ACHN (cell line): ENCODE measurements around the gene HYAL1.
A peak's percentile ranks its signal among the peaks of the same experiment; 100 is the strongest.
"Not testable (repeated sequence)": the region's sequence is repeated elsewhere in the genome, so short reads cannot be mapped to it uniquely, and the experiment has no call there.

ENCODE experiments used
- DNase-seq: peaks from one replicate; pipeline ENCODE4 v3.0.0-alpha.2; 2015
- in situ Hi-C: cut with HindIII; loops from 2 replicates; pipeline ENCODE4 v1.10.0; 2017; ENCODE audit warnings: low sequenced_read_pairs, low pct_ligation_motif_present, low pct_unique_long_range_greater_than_20kb

Gene HYAL1

GRCh38 chr3:50321336-50322114 lies 18.2 kb upstream of the HYAL1 start:
- in situ Hi-C loops = no loop called here

GRCh38 chr3:50320853-50321335 lies 17.5 kb upstream of the HYAL1 start:
- DNase-seq = peak; percentile 70
- in situ Hi-C loops = no loop called here

More at GRCh38 chr3:50321336-50322114, 18.2 kb upstream of the HYAL1 start:
- DNase-seq = peak; percentile 87

- no peak for DNase-seq
- in situ Hi-C loops = no loop called here
Observed at GRCh38 chr3:50319894-50320625, 16.7 kb upstream of the HYAL1 start.

GRCh38 chr3:50319181-50319893 lies 16.0 kb upstream of the HYAL1 start:
- in situ Hi-C loops = no loop called here

GRCh38 chr3:50318615-50319014 lies 15.2 kb upstream of the HYAL1 start:
- in situ Hi-C loops = no loop called here
- no peak for DNase-seq

More at GRCh38 chr3:50319181-50319893, 16.0 kb upstream of the HYAL1 start:
- no peak for DNase-seq

GRCh38 chr3:50318163-50318562 lies 14.8 kb upstream of the HYAL1 start:
- no peak for DNase-seq
- in situ Hi-C loops = no loop called here

GRCh38 chr3:50317300-50317699 lies 13.9 kb upstream of the HYAL1 start:
- in situ Hi-C loops = no loop called here
- DNase-seq = no peak

GRCh38 chr3:50316657-50317242 lies 13.4 kb upstream of the HYAL1 start:
- DNase-seq = peak; percentile 88

GRCh38 chr3:50314816-50315215 lies 11.4 kb upstream of the HYAL1 start:
- DNase-seq = no peak
- in situ Hi-C loops = no loop called here

More at GRCh38 chr3:50316657-50317242, 13.4 kb upstream of the HYAL1 start:
- in situ Hi-C loops = no loop called here

GRCh38 chr3:50314342-50314741 lies 11.0 kb upstream of the HYAL1 start:
- in situ Hi-C loops = no loop called here

GRCh38 chr3:50312041-50312440 lies 8.7 kb upstream of the HYAL1 start:
- DNase-seq, in situ Hi-C loops: not testable (repeated sequence)

More at GRCh38 chr3:50314342-50314741, 11.0 kb upstream of the HYAL1 start:
- DNase-seq = no peak

- DNase-seq = no peak
- in situ Hi-C loops = no loop called here
Observed at GRCh38 chr3:50304601-50305000, 1.2 kb upstream of the HYAL1 start.

- no peak for DNase-seq
- in situ Hi-C loops = no loop called here
Observed at GRCh38 chr3:50302095-50303012, 1.0 kb downstream of the HYAL1 start.

- in situ Hi-C loops = no loop called here
- no peak for DNase-seq
Observed at GRCh38 chr3:50300681-50301254, 2.6 kb downstream of the HYAL1 start.

GRCh38 chr3:50299929-50300680 lies 3.3 kb downstream of the HYAL1 start:
- in situ Hi-C loops = no loop called here
- DNase-seq = peak; percentile 11

- DNase-seq = no peak
- in situ Hi-C loops = no loop called here
Observed at GRCh38 chr3:50299638-50299928, 3.8 kb downstream of the HYAL1 start.
